NCI-H1417 treated with DMSO at 0.1 percent for 48 hours (cell line): ENCODE data around the gene ADK.

Experiments
- DNase-seq: peaks from one replicate; lab custom pipeline; 2025; lab: John Stamatoyannopoulos, UW

Gene ADK

GRCh38 chr10:74612195-74612594 is 461.2 kb downstream of the ADK start:
- DNase-seq: no peak

- DNase-seq: no peak
These were observed 469.6 kb downstream of the ADK start for GRCh38 chr10:74620626-74621025.

GRCh38 chr10:74623786-74624185 is 472.8 kb downstream of the ADK start:
- no peak for DNase-seq

GRCh38 chr10:74624501-74624900 is 473.5 kb downstream of the ADK start:
- no peak for DNase-seq

- DNase-seq: no peak
These were observed 477.1 kb downstream of the ADK start for GRCh38 chr10:74628136-74628535.

GRCh38 chr10:74634995-74635536 is 484.0 kb downstream of the ADK start:
- no peak for DNase-seq

- DNase-seq: no peak
These were observed 484.6 kb downstream of the ADK start for GRCh38 chr10:74635655-74636054.

- no peak for DNase-seq
These were observed 486.7 kb downstream of the ADK start for GRCh38 chr10:74637685-74638084.

GRCh38 chr10:74640134-74640921 is 489.3 kb downstream of the ADK start:
- DNase-seq: no peak

- DNase-seq: no peak
These were observed 490.6 kb downstream of the ADK start for GRCh38 chr10:74641659-74642058.

- DNase-seq: no peak
These were observed 492.0 kb downstream of the ADK start for GRCh38 chr10:74642901-74643595.

GRCh38 chr10:74643596-74643975 is 492.6 kb downstream of the ADK start:
- no peak for DNase-seq

GRCh38 chr10:74644738-74645137 is 493.7 kb downstream of the ADK start:
- DNase-seq: no peak

GRCh38 chr10:74645692-74646091 is 494.7 kb downstream of the ADK start:
- no peak for DNase-seq

GRCh38 chr10:74650613-74651012 is 499.6 kb downstream of the ADK start:
- no peak for DNase-seq

GRCh38 chr10:74651565-74651964 is 500.5 kb downstream of the ADK start:
- DNase-seq: no peak

GRCh38 chr10:74652664-74653063 is 501.6 kb downstream of the ADK start:
- no peak for DNase-seq

- no peak for DNase-seq
These were observed 507.5 kb downstream of the ADK start for GRCh38 chr10:74658511-74658910.

- no peak for DNase-seq
These were observed 511.6 kb downstream of the ADK start for GRCh38 chr10:74662635-74663034.

GRCh38 chr10:74669210-74669609 is 518.2 kb downstream of the ADK start:
- DNase-seq: no peak

- DNase-seq: no peak
These were observed 520.7 kb downstream of the ADK start for GRCh38 chr10:74671716-74672115.

- no peak for DNase-seq
These were observed 521.6 kb downstream of the ADK start for GRCh38 chr10:74672430-74673165.

GRCh38 chr10:74674927-74675326 is 523.9 kb downstream of the ADK start:
- no peak for DNase-seq
